SK-N-SH (cell line): ENCODE measurements around the gene DNMT3B. TPM values are rescaled to one million over a fixed set of nuclear protein-coding genes. Genes with fewer than 3 reads are reported as not detected.

Experiments used
- CTCF ChIA-PET: fragments of 300-600, 350-600 bp; formaldehyde crosslinking; extraction: SDS; loops from one replicate; lab custom pipeline; 2021; lab: Yijun Ruan, JAX
- POLR2A ChIA-PET: fragments of 350-600 bp; sonication (Branson Sonifier 250); formaldehyde crosslinking; extraction: SDS; loops from one replicate; lab custom pipeline; 2020; ENCODE audit warnings: antibody characterized with exemption, inconsistent platforms; lab: Yijun Ruan, JAX
- DNase-seq: peaks from one replicate; pipeline ENCODE4 v3.0.0; 2012
- H2AFZ ChIP-seq: fragments of 200-600 bp; sonication (generic); 2 replicates; pipeline ENCODE4 v1.8.1; 2016; ENCODE audit warnings: antibody characterized with exemption, mild to moderate bottlenecking, low read depth
- H3F3A ChIP-seq: fragments of 200-600 bp; sonication (generic); replicated peaks from 2 replicates; pipeline ENCODE3; 2016; ENCODE audit warnings: antibody characterized with exemption, mild to moderate bottlenecking; ENCODE audit not compliant: insufficient read depth
- H3K27ac ChIP-seq, 2 experiments: fragments of 200-500 bp in 1 of 2; fragments of 200-600 bp in 1 of 2; sonication (Bioruptor generic) in 1 of 2; sonication (generic), shearing (Covaris generic) in 1 of 2; 2 replicates each; pipeline versions ENCODE4 v1.5.1 to v1.6.1; 2014 to 2016; ENCODE audit warnings: low read depth in 2 of 2, inconsistent platforms in 1 of 2, low read length in 1 of 2, mild to moderate bottlenecking in 1 of 2, mixed read lengths in 1 of 2
- H3K27me3 ChIP-seq: fragments of 200-600 bp; sonication (generic), shearing (Covaris generic); 2 replicates; pipeline ENCODE4 v1.6.1; 2016; ENCODE audit warnings: mixed run types; ENCODE audit not compliant: insufficient read depth
- H3K36me3 ChIP-seq, 2 experiments: fragments of 200-500 bp in 1 of 2; fragments of 200-600 bp in 1 of 2; sonication (Bioruptor generic) in 1 of 2; sonication (generic) in 1 of 2; replicated peaks in 1 of 2; 2 replicates each; pipeline versions ENCODE3 to v1.5.1; 2014 to 2016; ENCODE audit warnings: low read length in 1 of 2, mild to moderate bottlenecking in 1 of 2; ENCODE audit not compliant: insufficient read depth in 2 of 2, control insufficient read depth in 1 of 2
- H3K4me1 ChIP-seq, 2 experiments: fragments of 200-500 bp in 1 of 2; fragments of 200-600 bp in 1 of 2; sonication (Bioruptor generic) in 1 of 2; sonication (generic), shearing (Covaris generic) in 1 of 2; 2 replicates each; pipeline versions ENCODE4 v1.5.1 to v1.6.1; 2014 to 2016; ENCODE audit warnings: low read depth in 1 of 2, low read length in 1 of 2, mixed run types in 1 of 2; ENCODE audit not compliant: insufficient read depth in 2 of 2, control insufficient read depth in 1 of 2
- H3K4me2 ChIP-seq: fragments of 200-600 bp; sonication (generic), shearing (Covaris generic); 2 replicates; pipeline ENCODE4 v1.6.1; 2017; ENCODE audit warnings: mixed run types
- H3K4me3 ChIP-seq, 2 experiments: fragments of 200-500 bp in 1 of 2; fragments of 200-600 bp in 1 of 2; sonication (Bioruptor generic) in 1 of 2; sonication (generic), shearing (Covaris generic) in 1 of 2; 2 replicates each; pipeline versions ENCODE4 v1.5.1 to v1.8.1; 2014 to 2016; ENCODE audit warnings: low read depth in 2 of 2, inconsistent platforms in 1 of 2, low read length in 1 of 2, mild to moderate bottlenecking in 1 of 2, mixed read lengths in 1 of 2, moderate library complexity in 1 of 2
- H3K79me2 ChIP-seq: fragments of 200-600 bp; sonication (generic); 2 replicates; pipeline ENCODE4 v1.8.1; 2017; ENCODE audit warnings: mild to moderate bottlenecking; ENCODE audit not compliant: insufficient read depth
- H3K9ac ChIP-seq: fragments of 200-600 bp; sonication (generic); 2 replicates; pipeline ENCODE4 v1.6.1; 2017; ENCODE audit warnings: mixed run types
- H3K9me2 ChIP-seq: fragments of 200-600 bp; sonication (generic); 2 replicates; pipeline ENCODE4 v1.6.1; 2017; ENCODE audit warnings: mixed run types
- H3K9me3 ChIP-seq: fragments of 200-600 bp; sonication (generic); 2 replicates; pipeline ENCODE4 v1.6.1; 2017; ENCODE audit warnings: mixed run types, mild to moderate bottlenecking, moderate library complexity
- H4K20me1 ChIP-seq: fragments of 200-600 bp; sonication (generic); 2 replicates; pipeline ENCODE4 v1.6.1; 2017; ENCODE audit warnings: mild to moderate bottlenecking, mixed run types; ENCODE audit not compliant: insufficient read depth
- IRF3 ChIP-seq: fragments of 150-350 bp; IDR thresholded peaks from 2 replicates; pipeline ENCODE4 v1.6.1; 2016; ENCODE audit warnings: mild to moderate bottlenecking, low read depth, low read length
- TCF12 ChIP-seq: IDR thresholded peaks from 2 replicates; pipeline ENCODE4 v1.4.0; 2012
- ZBTB33 ChIP-seq: IDR thresholded peaks from 2 replicates; pipeline ENCODE4 v1.4.0; 2012; ENCODE audit warnings: low read depth, borderline replicate concordance
- WGBS: methylation state at CpG from one replicate; pipeline ENCODE4 v1.1.6; 2017; ENCODE audit warnings: low lambda C conversion rate; 5-methylcytosine and 5-hydroxymethylcytosine counted together
- polyA plus RNA-seq, 3 experiments: library from polyadenylated mRNA; depleted of rRNA; stranded (reverse); fragments of >200 nt; gene quantifications; 2 replicates each; pipeline ENCODE4 v1.2.3, GENCODE V29; 2012
- TF ChIP-seq, protein P1 (sequence below): IDR thresholded peaks from 2 replicates; pipeline ENCODE4 v1.4.0; 2012; ENCODE audit warnings: low read depth, borderline replicate concordance
- TF ChIP-seq, protein P2 (sequence below): IDR thresholded peaks from 2 replicates; pipeline ENCODE4 v1.6.1; 2012; ENCODE audit warnings: mild to moderate bottlenecking, low read depth, low read length, moderate library complexity

Gene DNMT3B
- polyA plus RNA-seq, 1 of the 3 experiments (the other 2 are of a cell fraction), result 2.2 TPM

- Histone ChIP-seq H3K9me2 (no peaks in the 10 kb centered on the region), H3F3A (no peaks in the 10 kb centered on the region), H3K79me2 (no peaks in the 10 kb centered on the region), H2AFZ (no peak overlapping the region), H4K20me1 (no peaks in the 10 kb centered on the region), H3K4me1 (no peaks in the 10 kb centered on the region), H3K9ac (no peak overlapping the region), H3K9me3 (no peaks in the 10 kb centered on the region), H3K4me3 (no peak overlapping the region), H3K27ac (no peak overlapping the region), H3K36me3 (peaks cover 2 to 5% of the 10 kb centered on the region in 2 experiments), H3K27me3 (no peaks in the 10 kb centered on the region), H3K4me2 (no peak overlapping the region)
- CTCF ChIA-PET, result interaction anchor here (2.6 kb wide), 1 partner anchor 111 kb away, joined by 12 read pairs; the partner anchor contains the start of gene C20orf203
- 87% methylated on average over 13 of the region's 13 CpGs for WGBS
- TF ChIP-seq IRF3, result no peak
- TF ChIP-seq, protein P1, sequence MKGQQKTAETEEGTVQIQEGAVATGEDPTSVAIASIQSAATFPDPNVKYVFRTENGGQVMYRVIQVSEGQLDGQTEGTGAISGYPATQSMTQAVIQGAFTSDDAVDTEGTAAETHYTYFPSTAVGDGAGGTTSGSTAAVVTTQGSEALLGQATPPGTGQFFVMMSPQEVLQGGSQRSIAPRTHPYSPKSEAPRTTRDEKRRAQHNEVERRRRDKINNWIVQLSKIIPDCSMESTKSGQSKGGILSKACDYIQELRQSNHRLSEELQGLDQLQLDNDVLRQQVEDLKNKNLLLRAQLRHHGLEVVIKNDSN, result no peak
- TF ChIP-seq ZBTB33, result no peak
- TF ChIP-seq TCF12, result no peak
- DNase-seq, result no peak
- POLR2A ChIA-PET, result interaction anchor here (0.6 kb wide), 1 partner anchor 35 kb away, joined by 3 read pairs; no protein-coding TSS in a partner anchor
Observed at GRCh38 chr20:32784369-32785080, 22.3 kb downstream of the DNMT3B start.

GRCh38 chr20:32786059-32786760 is 24.0 kb downstream of the DNMT3B start:
- H3K9me3 ChIP-seq, result no peaks in the 10 kb centered on the region
- CTCF ChIA-PET, result interaction anchor here (0.9 to 6.2 kb wide), 3 partner anchors 8 to 112 kb away, joined by 3 to 83 read pairs (median 4); partner anchors contain the start of gene C20orf203
- no peak for DNase-seq
- POLR2A ChIA-PET, result no interaction called here
- H3K27me3 ChIP-seq, result no peaks in the 10 kb centered on the region
- H2AFZ ChIP-seq, result no peak overlapping the region
- H3K9me2 ChIP-seq, result no peaks in the 10 kb centered on the region
- no peaks in the 10 kb centered on the region for H3K4me1 ChIP-seq
- H3K27ac ChIP-seq, result no peak overlapping the region
- H3K36me3 ChIP-seq, result peaks cover 2 to 5% of the 10 kb centered on the region in 2 experiments
- TF ChIP-seq, protein P2, sequence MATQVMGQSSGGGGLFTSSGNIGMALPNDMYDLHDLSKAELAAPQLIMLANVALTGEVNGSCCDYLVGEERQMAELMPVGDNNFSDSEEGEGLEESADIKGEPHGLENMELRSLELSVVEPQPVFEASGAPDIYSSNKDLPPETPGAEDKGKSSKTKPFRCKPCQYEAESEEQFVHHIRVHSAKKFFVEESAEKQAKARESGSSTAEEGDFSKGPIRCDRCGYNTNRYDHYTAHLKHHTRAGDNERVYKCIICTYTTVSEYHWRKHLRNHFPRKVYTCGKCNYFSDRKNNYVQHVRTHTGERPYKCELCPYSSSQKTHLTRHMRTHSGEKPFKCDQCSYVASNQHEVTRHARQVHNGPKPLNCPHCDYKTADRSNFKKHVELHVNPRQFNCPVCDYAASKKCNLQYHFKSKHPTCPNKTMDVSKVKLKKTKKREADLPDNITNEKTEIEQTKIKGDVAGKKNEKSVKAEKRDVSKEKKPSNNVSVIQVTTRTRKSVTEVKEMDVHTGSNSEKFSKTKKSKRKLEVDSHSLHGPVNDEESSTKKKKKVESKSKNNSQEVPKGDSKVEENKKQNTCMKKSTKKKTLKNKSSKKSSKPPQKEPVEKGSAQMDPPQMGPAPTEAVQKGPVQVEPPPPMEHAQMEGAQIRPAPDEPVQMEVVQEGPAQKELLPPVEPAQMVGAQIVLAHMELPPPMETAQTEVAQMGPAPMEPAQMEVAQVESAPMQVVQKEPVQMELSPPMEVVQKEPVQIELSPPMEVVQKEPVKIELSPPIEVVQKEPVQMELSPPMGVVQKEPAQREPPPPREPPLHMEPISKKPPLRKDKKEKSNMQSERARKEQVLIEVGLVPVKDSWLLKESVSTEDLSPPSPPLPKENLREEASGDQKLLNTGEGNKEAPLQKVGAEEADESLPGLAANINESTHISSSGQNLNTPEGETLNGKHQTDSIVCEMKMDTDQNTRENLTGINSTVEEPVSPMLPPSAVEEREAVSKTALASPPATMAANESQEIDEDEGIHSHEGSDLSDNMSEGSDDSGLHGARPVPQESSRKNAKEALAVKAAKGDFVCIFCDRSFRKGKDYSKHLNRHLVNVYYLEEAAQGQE, result no peak
- no peak overlapping the region for H3K9ac ChIP-seq
- 92% methylated on average over 14 of the region's 16 CpGs for WGBS
- H3F3A ChIP-seq, result no peaks in the 10 kb centered on the region
- H3K4me2 ChIP-seq, result no peak overlapping the region
- H4K20me1 ChIP-seq, result no peaks in the 10 kb centered on the region
- H3K79me2 ChIP-seq, result no peaks in the 10 kb centered on the region
- H3K4me3 ChIP-seq, result no peak overlapping the region
